Measurements from ENCODE around the gene SUSD4. TPM values are rescaled to one million over a fixed set of nuclear protein-coding genes. Genes with fewer than 3 reads are reported as not detected.

The SUSD4 gene
- total RNA-seq, 2 donors from 2014 or later, result 10.7 to 26.7 TPM

- Histone ChIP-seq H3K4me3 (no peak overlapping the region), H3K27me3 (replicated peaks; ENCODE audit: insufficient read depth) (no peaks in the 10 kb centered on the region), H3K9me3 (no peaks in the 10 kb centered on the region), H3K4me1 (replicated peaks) (no peaks in the 10 kb centered on the region), H3K27ac (no peak overlapping the region), H3K36me3 (no peaks in the 10 kb centered on the region)
- intact Hi-C loops (cut with DNase I), result no loop called here
- no peak for DNase-seq (ENCODE audit: low spot score)
- TF ChIP-seq POLR2AphosphoS5 (IDR thresholded peaks at IDR 0.05) (no peak), CTCF (IDR thresholded peaks at IDR 0.05) (no peak), POLR2A (IDR thresholded peaks at IDR 0.05) (no peak)
Observed at GRCh38 chr1:223390618-223391017, 26.6 kb upstream of the SUSD4 start.

- intact Hi-C loops (cut with DNase I), result no loop called here
- no peaks in the 10 kb centered on the region for H3K4me1 ChIP-seq (replicated peaks)
- WGBS, result 64% methylated on average over 2 of the region's 2 CpGs
Observed at GRCh38 chr1:223386013-223386412, 22.0 kb upstream of the SUSD4 start.

GRCh38 chr1:223378754-223379153, 14.8 kb upstream of the SUSD4 start:
- intact Hi-C loops (cut with DNase I), result no loop called here
- Histone ChIP-seq H3K4me3 (no peak overlapping the region), H3K27me3 (replicated peaks; ENCODE audit: insufficient read depth) (no peaks in the 10 kb centered on the region), H3K9me3 (no peaks in the 10 kb centered on the region), H3K36me3 (no peaks in the 10 kb centered on the region), H3K27ac (no peak overlapping the region), H3K4me1 (replicated peaks) (no peaks in the 10 kb centered on the region)
- TF ChIP-seq POLR2AphosphoS5 (IDR thresholded peaks at IDR 0.05) (no peak), POLR2A (IDR thresholded peaks at IDR 0.05) (no peak)
- no peak for DNase-seq (ENCODE audit: low spot score)

More at GRCh38 chr1:223386013-223386412, 22.0 kb upstream of the SUSD4 start:
- DNase-seq (ENCODE audit: low spot score), result no peak
- H3K27me3 ChIP-seq (replicated peaks; ENCODE audit: insufficient read depth), result no peaks in the 10 kb centered on the region
- TF ChIP-seq POLR2AphosphoS5 (IDR thresholded peaks at IDR 0.05), result no peak
- H3K27ac ChIP-seq, result no peak overlapping the region
- no peaks in the 10 kb centered on the region for H3K9me3 ChIP-seq
- no peaks in the 10 kb centered on the region for H3K36me3 ChIP-seq
- no peak overlapping the region for H3K4me3 ChIP-seq

GRCh38 chr1:223374064-223374610, 10.2 kb upstream of the SUSD4 start:
- intact Hi-C loops (cut with DNase I), result no loop called here
- no peak overlapping the region for H3K27ac ChIP-seq
- no peaks in the 10 kb centered on the region for H3K9me3 ChIP-seq
- no peak for DNase-seq (ENCODE audit: low spot score)
- no peak for TF ChIP-seq POLR2AphosphoS5 (IDR thresholded peaks at IDR 0.05)
- TF ChIP-seq POLR2A (IDR thresholded peaks at IDR 0.05), result no peak
- TF ChIP-seq CTCF (IDR thresholded peaks at IDR 0.05), result no peak
- H3K4me3 ChIP-seq, result no peak overlapping the region
- H3K36me3 ChIP-seq, result no peaks in the 10 kb centered on the region
- WGBS, result 83% methylated on average over 4 of the region's 4 CpGs
- no peaks in the 10 kb centered on the region for H3K27me3 ChIP-seq (replicated peaks; ENCODE audit: insufficient read depth)
- H3K4me1 ChIP-seq (replicated peaks), result no peaks in the 10 kb centered on the region

- intact Hi-C loops (cut with DNase I), result no loop called here
- no peak for TF ChIP-seq POLR2A (IDR thresholded peaks at IDR 0.05)
- TF ChIP-seq CTCF (IDR thresholded peaks at IDR 0.05), result no peak
- TF ChIP-seq POLR2AphosphoS5 (IDR thresholded peaks at IDR 0.05), result no peak
- no peaks in the 10 kb centered on the region for H3K4me1 ChIP-seq (replicated peaks)
- no peak overlapping the region for H3K27ac ChIP-seq
- H3K9me3 ChIP-seq, result no peaks in the 10 kb centered on the region
- H3K36me3 ChIP-seq, result no peaks in the 10 kb centered on the region
- 4% methylated on average over 43 of the region's 55 CpGs for WGBS
- H3K4me3 ChIP-seq, result peak overlapping the region; percentile 46 to 49
- H3K27me3 ChIP-seq (replicated peaks; ENCODE audit: insufficient read depth), result no peaks in the 10 kb centered on the region
- no peak for DNase-seq (ENCODE audit: low spot score)
Observed at GRCh38 chr1:223364685-223365382, 858 bp upstream of the SUSD4 start.

All from prostate gland (tissue), 2 donors.